ENCODE results near the gene EPX.
A peak's percentile ranks its signal among the peaks of the same experiment; 100 is the strongest.

EPX gene

DNA sequence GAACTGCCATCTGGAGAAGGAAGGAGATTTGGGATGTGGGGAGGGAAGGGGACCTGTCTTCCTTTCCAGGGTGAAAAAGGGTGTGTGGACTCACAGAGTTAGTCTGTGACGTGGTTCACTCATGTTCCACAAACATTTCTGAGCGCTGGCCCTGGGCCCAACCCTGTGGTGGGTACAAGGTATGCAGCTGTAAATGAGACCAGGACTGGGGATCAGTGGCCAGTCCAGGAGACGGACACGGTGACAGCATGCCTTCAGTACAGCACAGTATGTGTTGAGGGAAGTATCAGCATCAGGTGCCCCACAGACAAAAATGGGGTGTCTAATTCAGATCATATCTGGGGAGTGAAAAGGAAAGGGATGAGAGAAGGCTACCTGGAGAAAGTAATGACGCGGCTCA lies 5.5 kb upstream of the EPX start:
- no peak for DNase-seq

GRCh38 chr17:58187675-58188074 lies 4.9 kb upstream of the EPX start:
- no peak for DNase-seq

DNA sequence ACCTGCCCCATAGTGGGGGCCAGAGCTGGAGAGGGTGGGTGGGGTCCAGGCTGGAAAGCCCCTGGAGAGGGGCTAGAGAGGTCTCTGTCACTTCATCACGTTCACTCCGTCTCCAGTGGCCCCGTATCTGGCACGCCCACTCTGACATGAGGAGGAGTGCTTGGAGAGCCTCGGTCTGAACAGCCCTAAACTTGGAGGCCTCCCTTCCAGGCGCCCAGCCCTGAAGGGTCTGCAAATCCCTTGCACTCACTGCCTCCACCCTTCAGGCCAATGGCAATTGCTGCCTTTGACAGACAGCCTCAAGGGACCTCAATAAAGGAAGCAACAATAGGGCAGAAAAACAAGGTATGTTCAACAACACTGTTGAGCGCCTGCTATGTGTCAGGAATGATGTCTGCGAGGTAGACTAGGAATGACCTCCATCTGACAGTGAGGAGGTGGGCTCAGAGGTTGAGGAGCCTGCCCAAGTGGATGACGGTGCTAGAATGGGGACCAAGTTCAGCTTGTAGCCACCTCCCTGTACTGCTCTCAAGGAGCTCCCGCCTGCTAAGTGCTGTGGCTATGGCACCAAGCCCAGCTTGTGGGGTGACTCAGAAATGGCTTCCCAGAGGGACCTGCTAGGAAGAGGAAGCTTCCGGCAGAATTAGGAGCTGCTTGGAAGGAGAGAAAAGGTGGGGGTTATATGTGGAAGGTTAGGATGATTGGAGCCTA lies 2.9 kb upstream of the EPX start:
- no peak for DNase-seq

DNA sequence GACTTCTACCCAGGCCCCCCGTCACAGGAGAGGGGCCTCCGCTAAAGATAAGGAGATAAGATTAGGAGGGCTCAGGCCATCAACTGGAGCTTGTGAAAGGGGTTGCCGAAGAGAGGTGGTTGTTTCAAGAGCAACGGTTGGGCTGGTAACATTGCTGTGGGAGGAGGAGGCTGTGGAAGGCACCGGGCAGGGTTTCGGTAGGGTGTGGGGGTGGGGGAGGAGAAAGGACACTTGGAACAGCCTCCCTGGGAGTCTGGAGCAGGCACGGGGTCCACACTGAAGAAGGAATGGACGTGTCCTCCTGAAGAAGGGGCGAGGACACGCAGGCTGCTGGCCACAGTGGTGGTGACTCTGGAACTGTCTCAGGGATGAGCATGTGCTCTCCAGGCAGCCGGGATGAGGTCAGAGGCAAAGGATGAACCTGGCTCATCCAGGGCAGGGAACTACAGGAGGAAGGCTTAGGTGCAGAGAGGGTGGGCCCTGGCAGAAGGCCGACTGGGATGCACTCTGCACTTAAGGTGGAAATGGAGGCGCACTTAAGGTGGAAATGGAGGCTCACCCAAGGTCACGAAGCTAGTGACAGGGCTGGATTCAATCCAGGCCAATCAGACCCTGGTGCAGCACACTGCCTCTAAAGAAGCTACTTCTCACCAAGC lies 1.2 kb upstream of the EPX start:
- no peak for DNase-seq

DNA sequence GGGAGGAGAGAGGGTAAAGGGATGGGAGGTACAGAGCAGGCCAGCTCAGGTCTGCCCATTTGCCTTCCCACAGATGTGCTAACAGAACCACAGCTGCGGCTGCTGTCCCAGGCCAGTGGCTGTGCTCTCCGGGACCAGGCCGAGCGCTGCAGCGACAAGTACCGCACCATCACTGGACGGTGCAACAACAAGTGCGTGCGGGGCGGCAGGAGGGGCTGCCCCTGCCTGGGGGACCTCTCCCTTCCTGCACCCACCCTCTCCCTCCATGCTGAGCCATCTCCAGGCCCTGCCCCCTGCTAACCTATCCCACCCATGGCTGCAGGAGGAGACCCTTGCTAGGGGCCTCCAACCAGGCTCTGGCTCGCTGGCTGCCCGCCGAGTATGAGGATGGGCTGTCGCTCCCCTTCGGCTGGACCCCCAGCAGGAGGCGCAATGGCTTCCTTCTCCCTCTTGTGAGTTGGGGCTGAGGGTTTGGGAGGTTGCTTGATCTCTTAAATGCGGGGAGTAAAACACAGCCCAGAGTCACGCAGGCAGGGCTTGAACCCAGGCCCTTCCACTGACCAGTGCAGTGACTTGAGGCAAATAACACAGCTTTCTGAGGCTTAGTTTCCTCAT lies 1.2 kb downstream of the EPX start:
- no peak for DNase-seq

DNA sequence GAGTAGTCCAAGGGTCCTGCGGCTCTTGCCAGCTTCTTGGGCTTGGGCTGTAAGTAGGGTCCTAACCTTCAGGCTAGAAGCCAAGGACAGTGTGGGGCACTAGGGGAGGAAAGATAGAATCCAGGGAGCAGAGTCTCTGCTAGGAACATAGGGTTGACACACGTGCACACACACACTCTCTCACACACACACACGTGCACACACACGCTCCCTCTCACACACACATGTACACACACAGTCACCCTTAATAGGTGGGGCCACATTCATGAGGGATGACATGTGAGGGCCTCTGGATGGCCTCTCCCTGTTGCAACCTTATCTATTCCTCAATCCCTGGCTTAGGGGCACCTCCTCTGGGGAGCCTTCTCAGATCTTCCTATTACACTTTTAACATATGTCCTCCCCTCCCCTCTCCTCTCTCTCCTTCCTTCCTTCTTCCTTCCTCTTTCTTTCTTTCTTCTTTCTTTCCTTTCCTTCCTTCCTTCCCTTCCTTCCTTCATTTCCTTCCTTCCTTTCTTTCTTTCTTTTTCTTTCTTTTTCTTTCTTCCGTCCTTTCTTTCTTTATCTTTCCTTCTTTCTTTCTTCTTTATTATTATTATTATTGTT lies 3.1 kb downstream of the EPX start:
- no peak for DNase-seq

DNA sequence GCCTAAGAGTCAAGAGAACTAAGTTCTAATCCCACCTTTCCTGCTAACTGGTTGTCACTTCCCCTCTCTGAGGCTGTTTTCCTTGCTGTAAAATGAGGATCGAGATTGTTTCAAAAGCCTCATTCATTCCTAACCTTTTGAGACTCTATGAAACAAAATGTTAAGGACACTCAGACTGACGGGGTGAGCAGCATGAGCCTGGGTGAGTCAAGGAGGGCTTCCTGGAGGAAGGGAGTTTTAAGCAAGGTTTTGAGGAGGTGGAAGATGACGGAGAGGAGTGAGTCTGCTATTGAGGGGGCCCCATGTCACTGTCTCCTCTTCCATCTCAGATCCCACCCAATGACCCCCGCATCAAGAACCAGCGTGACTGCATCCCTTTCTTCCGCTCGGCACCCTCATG lies 4.1 kb downstream of the EPX start:
- DNase-seq, result no peak

DNA sequence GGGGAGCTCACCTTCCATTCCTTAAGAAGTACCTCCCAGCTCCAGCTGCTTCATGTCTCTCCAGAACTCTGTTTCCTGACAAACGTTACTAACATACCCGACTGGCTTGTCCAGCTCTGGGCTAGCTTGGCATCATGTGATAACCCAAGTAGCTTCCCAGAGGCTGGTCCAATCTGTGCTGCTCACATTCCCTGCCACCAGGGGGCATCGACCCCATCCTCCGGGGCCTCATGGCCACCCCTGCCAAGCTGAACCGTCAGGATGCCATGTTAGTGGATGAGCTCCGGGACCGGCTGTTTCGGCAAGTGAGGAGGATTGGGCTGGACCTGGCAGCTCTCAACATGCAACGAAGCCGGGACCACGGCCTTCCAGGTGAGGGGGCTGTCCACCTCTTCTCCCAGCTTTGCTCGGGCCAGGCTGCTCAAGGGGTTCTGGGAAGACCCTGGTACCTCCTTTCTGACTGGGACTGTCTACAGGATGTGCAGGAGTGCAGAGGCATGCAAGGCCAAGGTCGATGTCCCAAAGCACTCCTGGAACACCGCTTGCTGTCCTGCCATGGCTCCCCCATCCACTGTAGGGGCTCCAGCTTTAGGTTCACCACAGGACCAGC lies 7.6 kb downstream of the EPX start:
- peak; percentile 46 for DNase-seq

DNA sequence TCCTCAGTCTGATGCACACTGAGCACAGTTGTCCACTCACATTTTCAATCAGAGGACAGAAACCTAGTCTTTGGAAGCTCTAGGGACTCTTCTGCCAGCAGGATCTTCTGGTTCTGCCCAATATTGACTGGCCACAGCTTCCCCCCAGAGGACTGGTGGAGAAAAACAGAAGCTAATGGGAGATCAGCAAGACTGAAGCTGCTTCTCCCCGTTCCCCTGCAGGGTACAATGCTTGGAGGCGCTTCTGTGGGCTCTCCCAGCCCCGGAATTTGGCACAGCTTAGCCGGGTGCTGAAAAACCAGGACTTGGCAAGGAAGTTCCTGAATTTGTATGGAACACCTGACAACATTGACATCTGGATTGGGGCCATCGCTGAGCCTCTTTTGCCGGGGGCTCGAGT lies 10.3 kb downstream of the EPX start:
- DNase-seq, result no peak

DNA sequence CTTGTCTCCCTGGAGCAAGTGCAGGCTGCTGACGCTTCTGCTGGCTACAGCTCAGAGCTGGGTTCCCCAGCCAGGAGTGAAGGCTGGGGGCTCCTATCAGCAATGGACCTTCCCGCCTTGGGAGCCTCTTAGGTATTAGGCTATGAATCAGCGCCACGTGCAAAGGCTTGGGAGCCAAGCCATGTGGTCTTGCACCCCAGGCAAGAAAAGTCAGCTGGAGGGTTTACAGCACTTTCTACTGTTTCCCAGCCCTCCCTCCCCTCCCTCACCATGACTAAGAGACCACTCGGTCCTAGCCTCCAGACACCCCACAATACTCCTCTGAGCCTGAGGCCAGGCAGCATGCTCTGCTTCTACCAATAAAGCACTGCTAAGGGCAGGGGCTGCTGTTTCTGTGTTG lies 12.3 kb downstream of the EPX start:
- no peak for DNase-seq

DNA sequence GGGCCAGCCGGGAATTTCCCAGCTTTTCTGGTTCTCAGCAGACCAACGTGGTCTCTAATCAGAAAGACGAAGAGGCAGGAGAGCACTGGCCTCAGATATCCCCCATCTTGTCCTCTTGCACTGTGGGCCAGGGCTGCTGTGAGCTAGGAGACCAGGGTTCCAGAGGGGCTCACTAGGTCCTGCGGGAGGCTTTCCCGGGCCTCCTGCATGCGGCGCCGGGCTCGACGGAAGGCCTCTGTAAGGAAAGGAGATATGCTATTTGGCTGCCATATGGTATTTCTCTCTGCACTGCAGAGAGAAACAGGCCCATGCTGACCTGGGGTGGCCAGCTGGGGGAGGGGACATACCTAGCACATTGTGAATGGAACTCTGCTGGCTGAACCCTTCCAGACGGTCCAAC lies 13.4 kb downstream of the EPX start:
- DNase-seq, result no peak

GRCh38 chr17:58207451-58207850 lies 14.9 kb downstream of the EPX start:
- DNase-seq, result no peak

DNA sequence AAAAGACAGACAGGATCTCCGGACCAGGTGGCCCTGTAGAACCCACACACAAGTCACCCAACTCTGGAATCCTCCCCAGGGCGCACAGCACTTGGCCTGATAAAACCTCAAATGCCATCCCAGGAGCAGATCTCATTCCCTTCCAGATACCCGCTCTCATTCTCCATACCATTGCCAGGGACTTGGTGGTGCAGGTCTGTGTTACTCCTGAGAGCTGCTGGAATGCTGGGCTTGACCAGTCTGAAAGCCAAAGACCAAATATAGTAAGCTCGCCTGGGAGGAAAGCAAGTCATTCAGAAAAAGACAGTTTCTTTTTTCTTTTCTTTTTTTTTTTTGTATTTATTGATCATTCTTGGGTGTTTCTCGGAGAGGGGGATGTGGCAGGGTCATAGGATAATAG lies 15.8 kb downstream of the EPX start:
- DNase-seq, result no peak

DNA sequence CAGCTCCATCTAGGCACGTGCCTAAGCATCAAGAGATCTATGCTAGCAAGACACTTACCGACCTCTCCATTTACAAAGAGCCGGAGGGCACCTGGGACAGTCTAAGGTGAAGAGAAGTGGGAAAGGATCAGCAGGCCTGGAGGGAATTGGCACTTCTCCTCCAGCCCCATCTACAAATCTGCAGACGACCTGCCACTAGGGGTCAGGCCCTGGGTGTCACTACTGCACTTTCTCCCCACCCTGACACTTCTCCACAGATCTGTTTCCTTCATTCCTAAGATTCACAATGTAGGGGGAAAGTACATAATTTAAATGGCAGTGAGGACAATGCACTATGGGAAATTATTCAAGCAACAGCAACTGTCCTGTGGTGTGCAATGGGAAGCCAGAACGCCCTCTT lies 18.4 kb downstream of the EPX start:
- no peak for DNase-seq

DNA sequence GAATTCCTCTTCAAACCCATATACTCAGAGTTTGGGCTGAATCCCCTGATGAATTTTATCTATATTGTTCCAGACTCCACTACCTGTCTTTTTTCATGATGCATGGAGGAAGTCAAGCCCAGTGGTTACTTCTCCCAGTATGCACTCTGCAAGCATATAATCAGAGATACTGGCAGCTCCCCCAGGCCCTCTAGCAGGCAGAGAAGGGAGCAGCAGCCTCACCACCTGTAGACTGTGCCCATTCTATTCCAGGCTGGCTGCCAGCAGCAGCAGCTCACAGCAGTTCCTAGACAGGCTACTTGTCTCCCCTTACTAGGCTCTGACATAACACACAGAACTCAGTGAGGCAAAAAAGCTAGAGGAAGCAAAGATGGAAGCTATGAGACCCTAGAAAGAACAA lies 23.2 kb downstream of the EPX start:
- no peak for DNase-seq

DNA sequence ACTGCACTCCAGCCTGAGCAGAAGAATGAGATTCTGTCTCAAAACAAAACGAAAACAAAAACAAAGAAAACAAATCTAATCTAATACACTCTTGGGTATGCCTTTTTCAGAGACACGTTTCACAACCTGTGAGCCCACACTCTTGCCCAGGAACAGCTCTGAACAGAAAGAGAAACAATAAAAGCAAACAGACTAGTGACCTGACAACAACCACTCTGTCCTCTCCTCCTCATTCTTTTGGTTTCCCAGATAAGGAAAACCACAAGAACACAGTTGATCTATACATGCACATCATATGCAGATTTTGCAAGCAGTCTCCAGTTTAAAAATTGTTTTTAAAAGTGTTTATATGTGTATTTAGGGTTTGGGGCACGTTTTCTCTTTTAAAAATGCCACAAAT lies 25.2 kb downstream of the EPX start:
- DNase-seq, result no peak

DNA sequence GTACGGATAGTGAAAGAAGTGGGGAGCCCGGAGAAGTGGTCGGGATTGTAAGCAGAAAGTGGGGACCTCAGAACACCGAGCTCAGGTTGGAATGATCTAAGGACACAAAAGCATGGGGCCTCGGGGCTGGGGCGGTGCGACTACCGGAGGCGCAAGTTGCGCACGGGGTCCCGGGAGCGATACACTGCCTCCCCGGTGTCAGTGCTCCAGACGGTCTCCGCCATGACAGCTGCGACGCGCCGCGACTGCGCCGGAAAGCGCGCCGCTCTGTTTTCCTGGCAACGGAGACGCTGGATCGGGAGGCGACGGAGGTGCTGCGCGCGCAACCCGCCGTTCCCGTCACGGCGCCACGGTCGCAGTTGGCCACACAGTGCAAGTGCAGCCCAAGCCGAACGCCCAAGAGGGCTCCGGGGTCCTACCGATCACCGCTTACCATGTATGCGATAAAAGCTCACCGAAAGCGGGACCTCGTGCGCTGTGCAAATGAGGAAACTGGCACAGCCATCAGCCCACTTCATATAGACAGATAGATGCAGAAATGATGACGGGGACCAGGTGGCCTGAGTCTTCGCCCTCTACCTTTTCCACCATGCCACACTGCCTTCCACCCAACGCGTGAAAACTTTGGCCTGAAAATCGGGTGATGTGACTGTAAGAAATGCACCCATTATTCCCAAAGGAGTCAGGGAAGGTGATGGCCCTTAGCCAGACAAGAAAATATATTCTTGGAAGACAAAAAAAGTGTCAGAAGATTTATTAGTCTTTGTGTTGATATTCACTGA lies 26.7 kb downstream of the EPX start, which contains the start of gene MKS1:
Gene MKS1 (minus strand): TSS at position 249 of the 782 bp plus-strand sequence. CDS start 25 bp downstream, at position 224.
- peak; percentile 95 for DNase-seq

DNA sequence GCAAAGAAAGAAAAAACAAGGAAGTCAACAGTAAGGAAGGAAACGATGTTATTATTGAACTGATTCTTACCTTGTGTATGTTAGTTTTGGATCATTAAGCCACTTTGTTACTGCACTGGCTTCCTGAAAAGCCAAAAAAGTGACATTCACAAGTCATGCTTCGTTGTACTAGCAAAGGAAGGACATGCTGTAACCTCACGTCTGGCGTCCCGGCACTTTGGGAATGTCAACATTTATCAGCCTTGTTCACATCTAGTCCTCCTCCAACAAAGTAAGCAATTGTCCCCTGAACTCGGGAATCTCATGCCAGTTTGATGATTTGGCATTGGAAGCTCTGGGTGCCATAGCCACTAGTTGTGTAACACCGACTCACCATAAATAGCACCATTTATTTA lies 27.3 kb downstream of the EPX start:
- DNase-seq, result no peak

GRCh38 chr17:58224315-58224714 lies 31.8 kb downstream of the EPX start:
- no peak for DNase-seq

- DNase-seq, result no peak
Measured at GRCh38 chr17:58227733-58228132, 35.2 kb downstream of the EPX start.

DNA sequence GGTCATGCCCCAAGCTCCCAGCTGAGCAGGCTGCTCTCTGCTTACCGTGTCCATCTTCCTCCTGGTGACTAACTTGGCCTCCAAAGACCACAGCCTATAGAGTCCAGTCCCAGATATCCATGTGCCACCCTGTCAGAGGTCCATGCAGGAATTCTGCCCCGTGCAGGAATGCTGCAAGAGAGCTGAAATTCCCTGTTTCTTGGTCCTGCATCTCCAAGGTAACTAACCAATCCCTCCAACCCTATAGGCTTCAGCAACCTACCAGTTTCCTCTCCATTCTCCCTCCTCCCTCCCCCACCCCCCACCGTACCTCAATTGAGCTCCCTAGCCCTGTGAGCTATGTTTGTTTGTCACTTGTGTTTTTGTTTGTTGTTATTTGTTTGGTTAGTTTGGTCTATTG lies 36.2 kb downstream of the EPX start:
- no peak for DNase-seq

- no peak for DNase-seq
Measured at GRCh38 chr17:58229384-58229783, 36.9 kb downstream of the EPX start.

- no peak for DNase-seq
Measured at GRCh38 chr17:58229881-58230280, 37.4 kb downstream of the EPX start.
